NT2/D1 (cell line): ENCODE data around the gene PKLR.

Experiments used
- SUZ12 ChIP-seq: IDR thresholded peaks from 2 replicates; pipeline ENCODE4 v1.6.1; 2011; ENCODE audit not compliant: insufficient read length, insufficient read depth; ENCODE audit errors: extremely low read depth
- YY1 ChIP-seq: IDR thresholded peaks from 2 replicates; pipeline ENCODE4 v1.6.1; 2011; ENCODE audit not compliant: insufficient read length, insufficient read depth
- ZNF274 ChIP-seq: IDR thresholded peaks from 2 replicates; pipeline ENCODE4 v1.6.1; 2011; ENCODE audit warnings: mild to moderate bottlenecking, low read depth, low read length

GRCh38 chr1:155286544-155286943 is 14.7 kb downstream of the PKLR start:
- TF ChIP-seq ZNF274 (no peak), YY1 (no peak), SUZ12 (no peak)
